Uterus (tissue), 2 donors: Measurements from ENCODE around the gene C19orf33.

ENCODE experiments used
- CTCF ChIP-seq, 4 experiments: fragments of 200-600 bp in 2 of 4; fragments of 450-650 bp in 2 of 4; sonication (generic) in 2 of 4; IDR thresholded peaks; one replicate each; pipeline ENCODE4 v1.5.1; 2016 to 2019; ENCODE audit warnings: antibody characterized with exemption in 4 of 4, mild to moderate bottlenecking in 2 of 4, moderate library complexity in 1 of 4
- POLR2A ChIP-seq, 2 donors: fragments of 450-650 bp; IDR thresholded peaks; one replicate each; pipeline ENCODE4 v1.6.1; 2016; ENCODE audit warnings: antibody characterized with exemption in 2 of 2, mild to moderate bottlenecking in 1 of 2, moderate library complexity in 1 of 2

- TF ChIP-seq CTCF (IDR thresholded peaks at IDR 0.05) (no peak), POLR2A (IDR thresholded peaks at IDR 0.05) (no peak)
Observed at GRCh38 chr19:38270587-38271167, 33.4 kb upstream of the C19orf33 start.
